Adipocyte (in vitro differentiated cells): Measurements from ENCODE around the gene RBM47.
"Not testable (repeated sequence)": the region's sequence is repeated elsewhere in the genome, so short reads cannot be mapped to it uniquely, and the experiment has no call there.

Experiments used
- DNase-seq: peaks from one replicate; pipeline ENCODE4 v3.0.0-alpha.2; 2015; ENCODE audit warnings: low read depth
- H3K27me3 ChIP-seq: replicated peaks from 2 replicates; pipeline ENCODE4 v1.7.0; 2013; ENCODE audit warnings: mild to moderate bottlenecking, low read length, moderate library complexity; ENCODE audit not compliant: control insufficient read depth, insufficient read depth
- H3K36me3 ChIP-seq: 2 replicates; pipeline ENCODE4 v1.7.0; 2013; ENCODE audit warnings: low read length, mild to moderate bottlenecking, moderate library complexity; ENCODE audit not compliant: control insufficient read depth, insufficient read depth, severe bottlenecking
- H3K4me1 ChIP-seq: 2 replicates; pipeline ENCODE4 v1.7.0; 2013; ENCODE audit warnings: mild to moderate bottlenecking, low read length, moderate library complexity; ENCODE audit not compliant: control insufficient read depth, insufficient read depth
- H3K4me3 ChIP-seq: 2 replicates; pipeline ENCODE4 v1.7.0; 2013; ENCODE audit warnings: mild to moderate bottlenecking, low read length, moderate library complexity
- H3K9ac ChIP-seq: 2 replicates; pipeline ENCODE4 v1.7.0; 2013; ENCODE audit warnings: mild to moderate bottlenecking, low read length, moderate library complexity
- H3K9me3 ChIP-seq: 2 replicates; pipeline ENCODE4 v1.7.0; 2013; ENCODE audit warnings: mild to moderate bottlenecking, low read length, moderate library complexity; ENCODE audit not compliant: control insufficient read depth

Gene RBM47

GRCh38 chr4:40649321-40649720, 19.7 kb upstream of the RBM47 start:
- DNase-seq: no peak
- Histone ChIP-seq H3K36me3 (no peaks in the 10 kb centered on the region), H3K4me1 (peaks cover 16% of the 10 kb centered on the region)

GRCh38 chr4:40648742-40649281, 19.1 kb upstream of the RBM47 start:
- no peaks in the 10 kb centered on the region for H3K9me3 ChIP-seq
- H3K27me3 ChIP-seq: no peaks in the 10 kb centered on the region
- H3K4me1 ChIP-seq: peaks cover 16% of the 10 kb centered on the region
- DNase-seq: no peak
- H3K9ac ChIP-seq: no peak overlapping the region
- no peak overlapping the region for H3K4me3 ChIP-seq
- H3K36me3 ChIP-seq: no peaks in the 10 kb centered on the region

More at GRCh38 chr4:40649321-40649720, 19.7 kb upstream of the RBM47 start:
- no peaks in the 10 kb centered on the region for H3K27me3 ChIP-seq
- H3K4me3 ChIP-seq: no peak overlapping the region
- no peak overlapping the region for H3K9ac ChIP-seq
- H3K9me3 ChIP-seq: no peaks in the 10 kb centered on the region

GRCh38 chr4:40648131-40648530, 18.5 kb upstream of the RBM47 start:
- Histone ChIP-seq H3K27me3 (no peaks in the 10 kb centered on the region), H3K9me3 (no peaks in the 10 kb centered on the region), H3K36me3 (no peaks in the 10 kb centered on the region), H3K4me1 (peaks cover 11% of the 10 kb centered on the region), H3K4me3 (no peak overlapping the region), H3K9ac (no peak overlapping the region)
- no peak for DNase-seq

- Histone ChIP-seq H3K36me3 (no peaks in the 10 kb centered on the region), H3K27me3 (no peaks in the 10 kb centered on the region), H3K4me1 (no peaks in the 10 kb centered on the region), H3K9ac (no peak overlapping the region), H3K4me3 (no peak overlapping the region), H3K9me3 (no peaks in the 10 kb centered on the region)
- DNase-seq: no peak
These were observed 15.9 kb upstream of the RBM47 start for GRCh38 chr4:40645586-40645985.

GRCh38 chr4:40632080-40632479, 2.4 kb upstream of the RBM47 start:
- no peaks in the 10 kb centered on the region for H3K27me3 ChIP-seq

GRCh38 chr4:40630335-40631021, 814 bp upstream of the RBM47 start:
- Histone ChIP-seq H3K9ac (no peak overlapping the region), H3K27me3 (peaks cover 1% of the 10 kb centered on the region), H3K9me3 (no peaks in the 10 kb centered on the region), H3K4me3 (no peak overlapping the region), H3K4me1 (peaks cover 7% of the 10 kb centered on the region), H3K36me3 (no peaks in the 10 kb centered on the region)
- DNase-seq: no peak

More at GRCh38 chr4:40632080-40632479, 2.4 kb upstream of the RBM47 start:
- DNase-seq: no peak
- Histone ChIP-seq H3K4me1 (peaks cover 7% of the 10 kb centered on the region), H3K4me3 (no peak overlapping the region), H3K9ac (no peak overlapping the region), H3K36me3 (no peaks in the 10 kb centered on the region), H3K9me3 (no peaks in the 10 kb centered on the region)

GRCh38 chr4:40628888-40629287, 776 bp downstream of the RBM47 start:
- H3K27me3 ChIP-seq: peaks cover 3% of the 10 kb centered on the region
- peak overlapping the region; percentile 91 for H3K4me3 ChIP-seq
- no peaks in the 10 kb centered on the region for H3K36me3 ChIP-seq
- H3K9ac ChIP-seq: peak overlapping the region; percentile 88
- H3K9me3 ChIP-seq: no peaks in the 10 kb centered on the region
- no peak for DNase-seq
- H3K4me1 ChIP-seq: peaks cover 7% of the 10 kb centered on the region

- H3K4me1 ChIP-seq, H3K9me3 ChIP-seq, H3K27me3 ChIP-seq, H3K4me3 ChIP-seq, H3K9ac ChIP-seq, DNase-seq, H3K36me3 ChIP-seq: not testable (repeated sequence)
These were observed 1.3 kb downstream of the RBM47 start for GRCh38 chr4:40628407-40628806.

GRCh38 chr4:40627540-40627939, 2.1 kb downstream of the RBM47 start:
- H3K9ac ChIP-seq: no peak overlapping the region
- peaks cover 7% of the 10 kb centered on the region for H3K4me1 ChIP-seq
- peaks cover 3% of the 10 kb centered on the region for H3K27me3 ChIP-seq
- H3K36me3 ChIP-seq: no peaks in the 10 kb centered on the region
- H3K4me3 ChIP-seq: no peak overlapping the region
- no peak for DNase-seq
- no peaks in the 10 kb centered on the region for H3K9me3 ChIP-seq

GRCh38 chr4:40626183-40626990, 3.3 kb downstream of the RBM47 start:
- peaks cover 15% of the 10 kb centered on the region for H3K4me1 ChIP-seq
- no peak overlapping the region for H3K4me3 ChIP-seq
- H3K9me3 ChIP-seq: no peaks in the 10 kb centered on the region
- H3K27me3 ChIP-seq: peaks cover 3% of the 10 kb centered on the region
- DNase-seq: no peak
- H3K9ac ChIP-seq: no peak overlapping the region
- no peaks in the 10 kb centered on the region for H3K36me3 ChIP-seq

GRCh38 chr4:40623707-40624106, 6.0 kb downstream of the RBM47 start:
- H3K9me3 ChIP-seq: no peaks in the 10 kb centered on the region

More at GRCh38 chr4:40623707-40624106, 6.0 kb downstream of the RBM47 start:
- Histone ChIP-seq H3K27me3 (peaks cover 3% of the 10 kb centered on the region), H3K36me3 (no peaks in the 10 kb centered on the region), H3K4me3 (no peak overlapping the region), H3K9ac (no peak overlapping the region), H3K4me1 (peaks cover 13% of the 10 kb centered on the region)
- no peak for DNase-seq
